GM21390 (cell line): ENCODE data around the gene CRISP2.

Experiments used
- ATAC-seq: cut with Tn5 transposase; IDR thresholded peaks from one replicate; pipeline ENCODE4 v1.9.1; 2021; ENCODE audit not compliant: unreplicated experiment

The CRISP2 gene

GRCh38 chr6:49662231-49662891 is 51.0 kb downstream of the CRISP2 start:
- no peak for ATAC-seq

DNA sequence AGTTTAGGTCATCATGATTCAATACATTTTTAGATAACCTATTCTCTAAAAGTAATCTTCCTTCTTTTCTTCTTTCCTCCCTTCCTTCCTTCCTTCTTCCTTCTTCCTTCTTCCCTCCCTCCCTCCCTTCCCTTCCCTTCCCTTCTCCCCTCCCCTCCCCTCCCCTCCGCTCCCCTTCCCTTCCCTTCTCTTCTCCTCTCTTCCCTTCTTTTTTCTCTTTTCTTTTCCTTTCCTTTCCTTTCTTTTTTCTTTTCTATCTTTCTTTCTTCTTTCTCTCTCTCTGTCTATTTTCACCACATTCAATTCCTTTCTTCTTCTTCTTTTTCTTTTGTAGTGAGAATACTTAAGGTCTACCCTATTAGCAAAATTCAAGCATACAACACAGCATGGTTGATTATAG is 59.4 kb downstream of the CRISP2 start:
- ATAC-seq, result no peak

DNA sequence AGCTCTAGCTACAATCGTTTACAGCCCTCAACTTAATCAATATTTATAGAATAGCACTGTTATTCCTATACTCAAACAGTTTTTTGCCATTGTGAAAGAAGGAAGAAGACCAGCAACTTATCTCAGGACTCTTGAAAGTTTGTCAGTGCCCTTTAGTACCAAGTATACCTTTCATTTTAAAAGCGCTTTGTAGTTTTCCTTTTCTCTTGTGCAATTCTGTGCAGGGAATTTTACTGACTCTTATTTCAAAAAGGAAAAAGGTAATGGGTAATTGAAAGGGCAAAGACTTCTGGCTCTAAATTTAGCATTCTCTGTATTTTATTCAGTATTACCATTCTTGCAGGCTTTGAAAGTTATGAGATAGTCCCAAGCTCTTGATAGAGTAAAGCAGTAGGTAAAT is 59.9 kb downstream of the CRISP2 start:
- ATAC-seq, result no peak

- no peak for ATAC-seq
Observed at GRCh38 chr6:49651239-49651638, 62.1 kb downstream of the CRISP2 start.

- no peak for ATAC-seq
Observed at GRCh38 chr6:49649988-49650387, 63.4 kb downstream of the CRISP2 start.

DNA sequence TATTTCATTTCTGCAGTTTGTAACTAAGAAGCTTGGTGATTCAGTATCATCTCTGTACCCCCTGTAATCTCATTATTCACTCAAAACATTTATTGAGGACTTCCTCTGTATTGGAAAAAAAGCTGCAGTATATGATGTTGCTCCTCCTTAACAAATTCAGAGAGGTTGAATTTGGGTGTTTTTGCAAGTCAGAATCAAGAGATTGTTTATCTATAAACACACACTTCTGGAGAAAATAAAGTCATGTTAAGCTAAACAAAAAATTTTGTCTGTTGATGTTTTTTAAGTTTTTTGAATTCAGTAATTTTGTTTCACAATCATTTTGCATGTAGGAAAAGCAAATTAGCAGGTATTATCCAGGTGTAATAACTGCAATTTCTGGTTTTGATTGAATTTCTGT is 65.3 kb downstream of the CRISP2 start:
- ATAC-seq, result no peak

DNA sequence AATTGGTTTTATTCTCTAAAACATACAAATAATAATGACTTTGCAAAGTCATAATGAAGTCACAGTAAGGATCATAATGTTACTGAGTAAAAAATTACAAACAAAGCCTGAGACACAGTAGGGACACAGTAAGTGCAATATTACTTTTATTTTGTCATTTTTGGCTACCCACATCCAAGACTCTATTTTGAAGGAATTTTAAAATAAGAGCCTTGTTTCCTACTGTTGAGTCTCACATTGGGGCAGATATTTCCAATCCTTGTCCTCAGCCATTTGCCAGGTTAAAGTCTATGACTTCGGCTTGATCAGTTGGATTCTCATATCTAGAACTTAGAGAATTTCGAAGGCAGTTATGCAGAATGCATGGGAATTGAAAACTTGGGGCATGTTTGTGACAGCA is 65.9 kb downstream of the CRISP2 start:
- ATAC-seq, result no peak

DNA sequence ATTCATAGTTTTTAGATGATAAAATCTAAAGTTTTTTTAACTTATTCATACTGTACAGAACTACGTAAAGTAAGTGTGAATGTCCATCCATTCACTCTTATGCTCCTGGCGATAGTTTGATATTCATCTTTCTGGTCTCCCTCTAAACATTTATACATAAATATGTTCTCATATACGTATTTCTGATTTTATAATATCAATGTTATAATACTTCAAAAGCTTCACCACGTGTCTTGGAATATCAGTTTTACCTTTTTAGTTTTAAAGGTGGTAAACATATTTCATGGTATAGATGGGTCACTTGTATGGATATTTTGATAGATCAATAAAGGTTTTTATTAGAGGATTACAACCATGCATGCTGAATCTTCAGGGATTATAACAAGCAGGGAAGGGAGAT is 66.4 kb downstream of the CRISP2 start:
- ATAC-seq, result no peak

DNA sequence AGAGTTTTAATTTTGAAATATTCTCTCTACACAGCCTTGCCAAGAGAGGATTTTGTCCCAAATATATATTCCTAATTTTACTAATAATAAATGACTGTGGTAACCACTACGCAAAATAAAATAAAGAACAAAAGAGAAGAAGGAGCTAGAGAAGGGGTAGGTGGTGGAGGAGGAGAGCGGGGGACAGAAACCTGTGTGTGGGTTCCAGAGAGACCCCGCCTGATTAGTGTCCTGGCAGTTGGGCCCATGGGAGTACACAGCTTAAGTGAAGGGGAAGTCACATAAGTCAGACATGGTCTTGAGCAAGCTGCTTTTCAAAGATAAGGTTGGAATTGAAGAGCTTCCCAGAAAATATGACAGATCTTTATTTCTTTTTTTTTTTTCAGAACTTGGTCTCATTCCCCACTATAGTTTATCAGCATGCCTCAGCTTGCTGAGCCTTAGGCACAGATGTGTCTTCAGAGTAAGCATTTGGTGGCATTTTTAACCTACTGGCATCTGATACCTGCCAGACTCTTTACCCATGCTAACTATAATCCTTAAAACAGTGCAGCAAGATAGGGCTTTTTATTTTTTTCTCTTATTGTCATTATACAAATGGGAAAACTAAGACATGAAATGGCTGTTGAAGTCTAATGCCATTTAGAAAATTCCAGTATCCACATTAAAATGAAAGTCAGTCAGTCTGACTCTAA is 67.1 kb downstream of the CRISP2 start:
- no peak for ATAC-seq

GRCh38 chr6:49645139-49645538 is 68.2 kb downstream of the CRISP2 start:
- no peak for ATAC-seq
